MM.1S (cell line): ENCODE measurements around the gene RAB10.
"Not testable (repeated sequence)": the region's sequence is repeated elsewhere in the genome, so short reads cannot be mapped to it uniquely, and the experiment has no call there.

Source experiments
- DNase-seq: peaks from one replicate; pipeline ENCODE4 v3.0.0-alpha.2; 2015
- H2AFZ ChIP-seq: fragments of 300-600 bp; sonication (generic); 2 replicates; pipeline ENCODE4 v1.6.0; 2016; ENCODE audit warnings: antibody characterized with exemption, low read length
- H3F3A ChIP-seq: fragments of 300-600 bp; sonication (generic); 2 replicates; pipeline ENCODE4 v1.6.1; 2016; ENCODE audit warnings: mild to moderate bottlenecking, antibody characterized with exemption, low read length, moderate library complexity, mixed read lengths; ENCODE audit not compliant: insufficient read depth
- H3K27ac ChIP-seq: fragments of 300-600 bp; sonication (generic); 2 replicates; pipeline ENCODE4 v1.5.1; 2016; ENCODE audit warnings: mild to moderate bottlenecking, low read length
- H3K27me3 ChIP-seq: fragments of 300-600 bp; sonication (generic); replicated peaks from 2 replicates; pipeline ENCODE4 v1.6.0; 2016; ENCODE audit warnings: low read length; ENCODE audit not compliant: insufficient read depth
- H3K36me3 ChIP-seq: fragments of 300-600 bp; sonication (generic); replicated peaks from 2 replicates; pipeline ENCODE4 v1.6.1; 2016; ENCODE audit warnings: mild to moderate bottlenecking, low read length, mixed read lengths; ENCODE audit not compliant: insufficient read depth
- H3K4me1 ChIP-seq: fragments of 300-600 bp; sonication (generic); 2 replicates; pipeline ENCODE4 v1.6.1; 2016; ENCODE audit warnings: low read length, mixed read lengths
- H3K4me2 ChIP-seq: fragments of 300-600 bp; sonication (generic); 2 replicates; pipeline ENCODE4 v1.6.0; 2016; ENCODE audit warnings: low read depth, low read length
- H3K4me3 ChIP-seq: fragments of 300-600 bp; sonication (generic); 2 replicates; pipeline ENCODE4 v1.5.1; 2016; ENCODE audit warnings: low read length, mixed read lengths
- H3K79me2 ChIP-seq: fragments of 300-600 bp; sonication (generic); 2 replicates; pipeline ENCODE4 v1.6.1; 2016; ENCODE audit warnings: mixed run types, low read length, mixed read lengths
- H3K9ac ChIP-seq: fragments of 300-600 bp; sonication (generic); 2 replicates; pipeline ENCODE4 v1.6.1; 2016; ENCODE audit warnings: low read length, mixed read lengths
- H3K9me2 ChIP-seq: fragments of 300-600 bp; sonication (generic); replicated peaks from 2 replicates; pipeline ENCODE4 v1.6.1; 2016; ENCODE audit warnings: mild to moderate bottlenecking, low read length, mixed read lengths; ENCODE audit not compliant: insufficient read depth
- H3K9me3 ChIP-seq: fragments of 300-600 bp; sonication (generic); replicated peaks from 2 replicates; pipeline ENCODE4 v1.6.1; 2016; ENCODE audit warnings: mild to moderate bottlenecking, low read length, mixed read lengths; ENCODE audit not compliant: insufficient read depth
- H4K20me1 ChIP-seq: fragments of 300-600 bp; sonication (generic); 2 replicates; pipeline ENCODE4 v1.6.1; 2016; ENCODE audit warnings: mild to moderate bottlenecking, low read length, moderate library complexity, mixed read lengths; ENCODE audit not compliant: insufficient read depth
- CTCF ChIP-seq: fragments of 300-600 bp; sonication (generic); IDR thresholded peaks from 2 replicates; pipeline ENCODE4 v1.5.1; 2016; ENCODE audit warnings: antibody characterized with exemption, low read length, mixed read lengths
- EZH2 ChIP-seq: fragments of 300-600 bp; sonication (generic); optimal IDR thresholded peaks from 2 replicates; pipeline ENCODE3; 2017; ENCODE audit warnings: low read depth, mild to moderate bottlenecking, antibody characterized with exemption, low read length, mixed read lengths
- EZH2phosphoT487 ChIP-seq: fragments of 300-600 bp; sonication (generic); IDR thresholded peaks from 2 replicates; pipeline ENCODE4 v1.6.1; 2018; ENCODE audit warnings: antibody characterized with exemption, low read length

The RAB10 gene

GRCh38 chr2:25994509-25994908 lies 39.4 kb upstream of the RAB10 start:
- H3K4me2 ChIP-seq = no peak overlapping the region
- no peaks in the 10 kb centered on the region for H3K79me2 ChIP-seq
- no peaks in the 10 kb centered on the region for H3K4me1 ChIP-seq
- H3F3A ChIP-seq = no peaks in the 10 kb centered on the region
- H3K4me3 ChIP-seq = no peak overlapping the region
- no peak overlapping the region for H3K9ac ChIP-seq
- H4K20me1 ChIP-seq = no peaks in the 10 kb centered on the region
- no peak overlapping the region for H2AFZ ChIP-seq
- TF ChIP-seq CTCF (no peak), EZH2 (no peak), EZH2phosphoT487 (no peak)
- no peaks in the 10 kb centered on the region for H3K9me2 ChIP-seq
- no peak overlapping the region for H3K27ac ChIP-seq
- no peaks in the 10 kb centered on the region for H3K27me3 ChIP-seq
- no peaks in the 10 kb centered on the region for H3K36me3 ChIP-seq
- H3K9me3 ChIP-seq = no peaks in the 10 kb centered on the region
- DNase-seq = no peak

- no peak overlapping the region for H3K4me2 ChIP-seq
- H3K36me3 ChIP-seq = no peaks in the 10 kb centered on the region
- no peaks in the 10 kb centered on the region for H3K79me2 ChIP-seq
- no peak for DNase-seq
- TF ChIP-seq EZH2phosphoT487 = no peak
- TF ChIP-seq EZH2 = no peak
- no peak for TF ChIP-seq CTCF
- H3K4me3 ChIP-seq = no peak overlapping the region
- H3K27me3 ChIP-seq = no peaks in the 10 kb centered on the region
- no peak overlapping the region for H2AFZ ChIP-seq
- H3K9me2 ChIP-seq = no peaks in the 10 kb centered on the region
- H3K4me1 ChIP-seq = no peaks in the 10 kb centered on the region
- no peaks in the 10 kb centered on the region for H3F3A ChIP-seq
- H3K27ac ChIP-seq = no peak overlapping the region
- no peak overlapping the region for H3K9ac ChIP-seq
- H4K20me1 ChIP-seq = no peaks in the 10 kb centered on the region
- no peaks in the 10 kb centered on the region for H3K9me3 ChIP-seq
Observed at GRCh38 chr2:25996844-25997243, 37.0 kb upstream of the RAB10 start.

GRCh38 chr2:25998816-25999383 lies 35.0 kb upstream of the RAB10 start:
- not testable (repeated sequence) for H3F3A ChIP-seq, DNase-seq, H3K27me3 ChIP-seq, H3K4me3 ChIP-seq, H3K4me2 ChIP-seq, H3K79me2 ChIP-seq, H3K9ac ChIP-seq, H3K9me2 ChIP-seq, H3K9me3 ChIP-seq, H3K36me3 ChIP-seq, H3K27ac ChIP-seq, H2AFZ ChIP-seq, H4K20me1 ChIP-seq, H3K4me1 ChIP-seq

GRCh38 chr2:25999406-25999805 lies 34.5 kb upstream of the RAB10 start:
- H3F3A ChIP-seq, H3K79me2 ChIP-seq, H3K4me1 ChIP-seq, H3K4me2 ChIP-seq, H4K20me1 ChIP-seq, H3K4me3 ChIP-seq, H3K9ac ChIP-seq, DNase-seq, H3K27ac ChIP-seq, H3K27me3 ChIP-seq, H3K9me3 ChIP-seq, H2AFZ ChIP-seq, H3K9me2 ChIP-seq, H3K36me3 ChIP-seq: not testable (repeated sequence)
